Nephron progenitor cell (in vitro differentiated cells): ENCODE results near the gene ADARB2.

Experiments used
- DNase-seq: peaks from one replicate; pipeline ENCODE4 v3.0.0; 2021
- H3K27ac Mint-ChIP-seq: 2 replicates; pipeline ENCODE4 v1.8.0; 2021; ENCODE audit warnings: mild to moderate bottlenecking, moderate library complexity, mixed read lengths
- H3K27me3 Mint-ChIP-seq: 2 replicates; pipeline ENCODE4 v1.8.0; 2021; ENCODE audit warnings: mild to moderate bottlenecking, low read depth, mixed read lengths; ENCODE audit not compliant: poor library complexity
- H3K36me3 Mint-ChIP-seq: 2 replicates; pipeline ENCODE4 v1.8.0; 2021; ENCODE audit warnings: low read depth, mixed read lengths
- H3K4me1 Mint-ChIP-seq: 2 replicates; pipeline ENCODE4 v1.8.0; 2021; ENCODE audit warnings: mixed read lengths
- H3K4me3 Mint-ChIP-seq: 2 replicates; pipeline ENCODE4 v1.8.0; 2021; ENCODE audit warnings: mild to moderate bottlenecking, moderate library complexity, mixed read lengths
- H3K9me3 Mint-ChIP-seq: 2 replicates; pipeline ENCODE4 v1.8.0; 2021; ENCODE audit warnings: mild to moderate bottlenecking, moderate library complexity, mixed read lengths
- CTCF ChIP-seq: fragments of 200-600 bp; sonication (generic); IDR thresholded peaks from 2 replicates; pipeline ENCODE4 v1.5.0; 2021; ENCODE audit warnings: antibody characterized with exemption

Gene ADARB2

GRCh38 chr10:1726861-1727260 lies 10.5 kb downstream of the ADARB2 start:
- no peaks in the 10 kb centered on the region for H3K9me3 Mint-ChIP-seq
- H3K36me3 Mint-ChIP-seq = no peaks in the 10 kb centered on the region
- H3K4me3 Mint-ChIP-seq = no peak overlapping the region
- DNase-seq = no peak
- no peak overlapping the region for H3K27ac Mint-ChIP-seq
- peaks cover 9% of the 10 kb centered on the region for H3K4me1 Mint-ChIP-seq
- peaks cover 45% of the 10 kb centered on the region for H3K27me3 Mint-ChIP-seq
- no peak for TF ChIP-seq CTCF

- Mint-ChIP-seq H3K27me3 (peaks cover 32% of the 10 kb centered on the region), H3K27ac (no peak overlapping the region), H3K4me1 (peaks cover 5% of the 10 kb centered on the region), H3K4me3 (no peak overlapping the region), H3K9me3 (no peaks in the 10 kb centered on the region), H3K36me3 (no peaks in the 10 kb centered on the region)
- TF ChIP-seq CTCF = no peak
- no peak for DNase-seq
Measured at GRCh38 chr10:1724921-1725488, 12.3 kb downstream of the ADARB2 start.

- no peaks in the 10 kb centered on the region for H3K4me1 Mint-ChIP-seq
- no peak for DNase-seq
- H3K36me3 Mint-ChIP-seq = no peaks in the 10 kb centered on the region
- no peaks in the 10 kb centered on the region for H3K9me3 Mint-ChIP-seq
- no peak overlapping the region for H3K27ac Mint-ChIP-seq
- H3K4me3 Mint-ChIP-seq = no peak overlapping the region
- H3K27me3 Mint-ChIP-seq = peaks cover 26% of the 10 kb centered on the region
- no peak for TF ChIP-seq CTCF
Measured at GRCh38 chr10:1716839-1717238, 20.5 kb downstream of the ADARB2 start.

GRCh38 chr10:1715821-1716220 lies 21.5 kb downstream of the ADARB2 start:
- H3K36me3 Mint-ChIP-seq = no peaks in the 10 kb centered on the region
- no peaks in the 10 kb centered on the region for H3K4me1 Mint-ChIP-seq
- TF ChIP-seq CTCF = peak; percentile 38
- peak; percentile 40 for DNase-seq
- H3K4me3 Mint-ChIP-seq = no peak overlapping the region
- H3K9me3 Mint-ChIP-seq = no peaks in the 10 kb centered on the region
- no peak overlapping the region for H3K27ac Mint-ChIP-seq
- peaks cover 30% of the 10 kb centered on the region for H3K27me3 Mint-ChIP-seq

GRCh38 chr10:1712944-1713671 lies 24.2 kb downstream of the ADARB2 start:
- H3K4me1 Mint-ChIP-seq = no peaks in the 10 kb centered on the region
- no peak overlapping the region for H3K4me3 Mint-ChIP-seq
- H3K27ac Mint-ChIP-seq = no peak overlapping the region
- no peaks in the 10 kb centered on the region for H3K36me3 Mint-ChIP-seq
- DNase-seq = no peak
- peaks cover 31% of the 10 kb centered on the region for H3K27me3 Mint-ChIP-seq
- no peaks in the 10 kb centered on the region for H3K9me3 Mint-ChIP-seq
- TF ChIP-seq CTCF = no peak

- peaks cover 35% of the 10 kb centered on the region for H3K27me3 Mint-ChIP-seq
- H3K36me3 Mint-ChIP-seq = no peaks in the 10 kb centered on the region
- H3K4me1 Mint-ChIP-seq = no peaks in the 10 kb centered on the region
- peaks cover 3% of the 10 kb centered on the region for H3K9me3 Mint-ChIP-seq
- H3K27ac Mint-ChIP-seq = no peak overlapping the region
- no peak for TF ChIP-seq CTCF
- no peak overlapping the region for H3K4me3 Mint-ChIP-seq
- no peak for DNase-seq
Measured at GRCh38 chr10:1712314-1712713, 25.0 kb downstream of the ADARB2 start.
